ENCODE measurements around the gene MSMO1.

The MSMO1 gene

GRCh38 chr4:165360985-165361670 lies 33.7 kb downstream of the MSMO1 start:
- Histone ChIP-seq H3K27ac (ENCODE audit: low read depth, low read length) (no peak overlapping the region), H3F3A (ENCODE audit: insufficient read depth) (no peaks in the 10 kb centered on the region), H2AFZ (ENCODE audit: low read depth, low read length, severe bottlenecking) (no peak overlapping the region), H3K9me2 (replicated peaks; ENCODE audit: insufficient read depth, low read length) (no peaks in the 10 kb centered on the region), H4K20me1 (ENCODE audit: low read depth, low read length) (no peaks in the 10 kb centered on the region), H3K9me3 (ENCODE audit: insufficient read depth, low read length) (no peaks in the 10 kb centered on the region), H3K36me3 (ENCODE audit: low read length) (no peaks in the 10 kb centered on the region), H3K27me3 (ENCODE audit: low read length) (no peaks in the 10 kb centered on the region), H3K4me3 (ENCODE audit: insufficient read depth, low read length, poor library complexity, severe bottlenecking) (no peak overlapping the region), H3K9ac (ENCODE audit: low read length) (no peak overlapping the region), H3K4me2 (ENCODE audit: low read depth, low read length, poor library complexity, severe bottlenecking) (no peak overlapping the region), H3K79me2 (ENCODE audit: insufficient read depth, low read length) (no peaks in the 10 kb centered on the region)
- TF ChIP-seq CTCF (IDR thresholded peaks at IDR 0.05; ENCODE audit: insufficient read depth, low read length, poor library complexity, severe bottlenecking) (no peak), EZH2phosphoT487 (conservative IDR thresholded peaks at IDR 0.05; ENCODE audit: low read length) (no peak)

GRCh38 chr4:165361810-165362209 lies 34.3 kb downstream of the MSMO1 start:
- H3K9me2 ChIP-seq (replicated peaks; ENCODE audit: insufficient read depth, low read length) = no peaks in the 10 kb centered on the region
- no peaks in the 10 kb centered on the region for H3K27me3 ChIP-seq (ENCODE audit: low read length)
- no peak overlapping the region for H3K4me3 ChIP-seq (ENCODE audit: insufficient read depth, low read length, poor library complexity, severe bottlenecking)
- no peak overlapping the region for H3K27ac ChIP-seq (ENCODE audit: low read depth, low read length)
- H3K9ac ChIP-seq (ENCODE audit: low read length) = no peak overlapping the region
- no peaks in the 10 kb centered on the region for H3F3A ChIP-seq (ENCODE audit: insufficient read depth)
- no peak overlapping the region for H2AFZ ChIP-seq (ENCODE audit: low read depth, low read length, severe bottlenecking)
- no peaks in the 10 kb centered on the region for H3K9me3 ChIP-seq (ENCODE audit: insufficient read depth, low read length)
- H3K79me2 ChIP-seq (ENCODE audit: insufficient read depth, low read length) = no peaks in the 10 kb centered on the region
- no peaks in the 10 kb centered on the region for H3K36me3 ChIP-seq (ENCODE audit: low read length)
- no peak overlapping the region for H3K4me2 ChIP-seq (ENCODE audit: low read depth, low read length, poor library complexity, severe bottlenecking)
- H4K20me1 ChIP-seq (ENCODE audit: low read depth, low read length) = no peaks in the 10 kb centered on the region
- TF ChIP-seq CTCF (IDR thresholded peaks at IDR 0.05; ENCODE audit: insufficient read depth, low read length, poor library complexity, severe bottlenecking) (no peak), EZH2phosphoT487 (conservative IDR thresholded peaks at IDR 0.05; ENCODE audit: low read length) (no peak)

- no peak overlapping the region for H3K4me2 ChIP-seq (ENCODE audit: low read depth, low read length, poor library complexity, severe bottlenecking)
- no peak overlapping the region for H3K27ac ChIP-seq (ENCODE audit: low read depth, low read length)
- no peak overlapping the region for H2AFZ ChIP-seq (ENCODE audit: low read depth, low read length, severe bottlenecking)
Measured at GRCh38 chr4:165364452-165365080, 37.1 kb downstream of the MSMO1 start.

More at GRCh38 chr4:165364452-165365080, 37.1 kb downstream of the MSMO1 start:
- TF ChIP-seq EZH2phosphoT487 (conservative IDR thresholded peaks at IDR 0.05; ENCODE audit: low read length) (no peak), CTCF (IDR thresholded peaks at IDR 0.05; ENCODE audit: insufficient read depth, low read length, poor library complexity, severe bottlenecking) (no peak)
- Histone ChIP-seq H3K79me2 (ENCODE audit: insufficient read depth, low read length) (no peaks in the 10 kb centered on the region), H3K4me3 (ENCODE audit: insufficient read depth, low read length, poor library complexity, severe bottlenecking) (no peak overlapping the region), H3F3A (ENCODE audit: insufficient read depth) (no peaks in the 10 kb centered on the region), H4K20me1 (ENCODE audit: low read depth, low read length) (no peaks in the 10 kb centered on the region), H3K27me3 (ENCODE audit: low read length) (no peaks in the 10 kb centered on the region), H3K9me3 (ENCODE audit: insufficient read depth, low read length) (no peaks in the 10 kb centered on the region), H3K9ac (ENCODE audit: low read length) (no peak overlapping the region), H3K9me2 (replicated peaks; ENCODE audit: insufficient read depth, low read length) (no peaks in the 10 kb centered on the region), H3K36me3 (ENCODE audit: low read length) (no peaks in the 10 kb centered on the region)
